NCI-H82 (cell line): ENCODE measurements around the gene HES1.
A peak's percentile ranks its signal among the peaks of the same experiment; 100 is the strongest.

Experiments used
- DNase-seq: peaks from one replicate; lab custom pipeline; 2025; lab: John Stamatoyannopoulos, UW

HES1 gene

DNA sequence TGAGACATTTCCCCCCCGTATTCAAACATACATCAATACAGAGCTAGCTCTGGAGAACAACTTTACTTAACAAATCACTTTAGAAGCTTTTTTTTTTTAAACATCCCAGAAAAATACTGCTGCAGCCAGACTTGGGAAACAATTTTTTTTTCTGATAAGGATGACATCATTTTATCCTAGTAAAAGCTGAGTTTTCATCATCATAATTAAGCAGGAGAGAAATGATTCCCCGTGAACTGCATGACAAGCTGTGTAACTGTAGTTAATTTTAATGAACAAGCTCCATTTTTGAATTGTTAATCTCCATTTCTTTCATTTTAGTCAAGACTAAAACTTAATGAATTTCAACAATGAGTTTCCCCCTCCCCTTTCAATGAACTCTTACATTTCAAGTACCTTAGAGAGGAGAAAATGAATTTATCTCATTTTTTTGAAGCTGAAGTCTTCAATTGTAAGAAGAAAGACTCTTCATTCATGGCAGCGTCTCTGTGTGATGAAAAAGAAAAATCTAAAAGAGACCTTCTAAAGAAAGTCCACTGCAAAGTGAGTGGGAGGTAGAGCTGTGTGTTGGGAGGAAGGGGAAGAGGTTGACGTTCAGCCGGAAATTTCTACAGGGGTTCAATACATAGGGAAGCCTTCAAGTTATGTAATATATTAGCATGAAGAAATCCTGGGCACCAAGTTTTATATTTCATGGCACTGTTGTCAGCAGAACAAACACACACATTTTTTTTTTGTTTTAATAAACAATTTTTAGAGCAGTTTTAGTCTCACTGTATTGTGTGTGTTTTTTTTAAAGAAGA is 31.7 kb downstream of the HES1 start:
- DNase-seq, result peak; percentile 29

GRCh38 chr3:194168994-194169393 is 33.0 kb downstream of the HES1 start:
- DNase-seq, result no peak

GRCh38 chr3:194169595-194169994 is 33.6 kb downstream of the HES1 start:
- no peak for DNase-seq

- DNase-seq, result no peak
Observed at GRCh38 chr3:194170793-194171192, 34.8 kb downstream of the HES1 start.

GRCh38 chr3:194174406-194174805 is 38.5 kb downstream of the HES1 start:
- DNase-seq, result no peak

GRCh38 chr3:194174980-194175379 is 39.0 kb downstream of the HES1 start:
- no peak for DNase-seq

DNA sequence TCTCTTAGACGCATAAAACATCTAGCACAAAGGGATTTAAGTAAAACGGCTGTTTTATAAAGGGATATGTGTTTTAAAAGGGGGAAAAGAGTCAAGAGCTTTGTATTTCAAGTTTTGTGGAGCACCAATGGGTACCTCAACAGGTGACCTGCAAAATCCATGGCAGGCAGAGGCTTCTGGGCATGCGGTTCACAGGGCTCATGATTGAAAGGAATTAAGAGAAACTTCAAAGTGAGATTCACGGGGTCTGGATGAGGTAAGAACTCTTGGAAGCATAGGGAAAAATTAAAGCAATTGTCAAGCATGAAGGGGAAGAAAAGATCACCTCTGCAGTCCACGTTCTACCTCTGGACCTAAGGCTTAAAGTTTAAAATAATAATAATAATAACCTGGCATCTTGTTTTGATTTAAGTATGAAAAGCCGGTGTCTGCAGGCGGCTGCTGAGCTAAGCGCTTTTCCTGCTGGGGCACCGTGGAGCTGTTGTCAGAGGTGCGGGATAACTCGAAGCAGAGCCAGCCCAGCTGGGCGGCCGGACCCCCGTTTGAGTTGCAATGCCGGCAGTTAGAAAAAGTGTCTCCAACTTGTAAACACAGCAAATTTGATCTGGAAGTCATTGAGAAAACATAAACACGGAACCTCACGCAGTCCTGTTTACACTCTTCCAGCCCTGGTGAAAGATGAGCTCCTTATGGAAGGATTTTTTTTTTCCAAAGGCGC is 40.5 kb downstream of the HES1 start:
- DNase-seq, result no peak

GRCh38 chr3:194177141-194177540 is 41.2 kb downstream of the HES1 start:
- DNase-seq, result no peak

DNA sequence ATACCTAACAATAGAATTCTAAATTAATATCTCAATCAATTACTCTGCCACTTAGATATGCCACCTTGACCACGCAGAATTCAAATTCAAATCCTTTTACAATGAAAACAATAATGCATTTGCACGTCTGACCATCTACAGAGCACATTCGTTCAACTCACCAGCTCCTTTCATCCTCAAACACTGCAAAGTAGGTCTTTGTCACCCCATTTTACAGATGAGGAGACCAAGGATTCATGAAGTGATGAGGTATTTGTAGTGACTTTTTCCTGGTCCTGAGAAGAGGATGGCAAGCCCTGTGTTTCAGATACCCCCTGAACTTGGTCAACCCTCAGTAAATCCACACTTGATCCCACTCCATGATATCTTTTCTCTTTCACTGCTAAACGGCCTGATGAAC is 42.2 kb downstream of the HES1 start:
- DNase-seq, result no peak

DNA sequence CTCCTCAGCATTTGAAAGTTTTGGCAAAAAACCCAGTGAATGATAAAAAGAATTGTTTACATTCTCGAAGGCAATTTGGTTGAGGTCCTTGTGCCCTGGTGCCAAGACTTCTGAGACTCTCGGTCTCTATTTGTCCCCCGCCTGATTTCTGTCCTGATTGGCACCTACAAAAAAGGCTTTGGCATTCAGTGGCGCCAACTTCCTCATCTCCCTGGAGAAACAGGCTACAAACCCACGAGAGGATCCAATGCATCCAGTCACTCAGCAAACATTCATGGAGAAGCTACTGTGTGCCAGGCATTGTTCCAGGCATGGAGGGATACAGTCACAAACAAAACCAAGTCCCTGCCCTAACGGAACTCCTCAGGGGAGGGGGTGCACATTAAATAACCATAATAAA is 42.7 kb downstream of the HES1 start:
- DNase-seq, result no peak

- no peak for DNase-seq
Observed at GRCh38 chr3:194180570-194180969, 44.6 kb downstream of the HES1 start.

DNA sequence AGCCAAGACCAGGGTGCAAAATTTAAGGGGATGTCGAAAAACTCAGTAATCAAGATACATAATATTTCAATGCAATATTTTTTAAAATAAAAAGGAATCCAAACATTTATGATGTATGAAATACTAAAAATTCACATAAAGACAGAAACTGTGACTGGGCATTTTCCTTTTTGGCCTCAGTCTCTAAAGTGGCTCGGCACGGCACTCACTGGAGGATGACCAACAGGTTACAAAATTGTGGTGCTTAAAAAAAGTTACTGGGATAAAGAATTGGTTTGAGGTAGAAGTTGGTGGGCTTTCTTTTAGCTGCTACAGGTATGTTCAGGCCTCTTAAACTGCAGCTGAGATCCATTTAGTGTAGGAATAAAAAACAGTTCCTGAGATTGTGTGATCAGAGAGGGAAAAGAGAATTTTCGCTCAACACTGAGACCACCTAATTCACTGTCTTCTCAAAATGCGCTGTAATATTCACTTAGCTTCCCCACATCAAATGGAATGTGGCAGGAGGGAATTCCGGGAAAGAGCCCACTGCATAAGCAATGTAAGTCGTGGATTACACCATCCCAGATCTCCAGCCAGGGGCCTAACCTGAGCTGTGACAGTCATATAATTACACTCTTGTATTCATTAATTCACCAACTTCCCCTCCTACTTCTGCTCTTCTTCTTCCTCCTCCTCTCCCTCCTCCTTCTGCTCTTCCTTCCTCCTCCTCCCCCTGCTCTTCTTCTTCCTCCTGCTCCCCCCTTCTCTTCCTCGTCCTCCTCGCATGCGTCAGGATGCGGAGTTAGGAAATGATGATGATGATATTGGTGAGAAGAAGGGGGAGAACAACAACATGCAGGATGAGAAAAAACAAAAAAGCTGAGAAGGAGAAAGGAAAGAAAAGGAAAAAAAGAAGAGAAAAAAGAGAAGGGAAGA is 45.9 kb downstream of the HES1 start:
- DNase-seq, result no peak

GRCh38 chr3:194183271-194183670 is 47.3 kb downstream of the HES1 start:
- no peak for DNase-seq

- DNase-seq, result peak; percentile 77
Observed at GRCh38 chr3:194184265-194184751, 48.4 kb downstream of the HES1 start.

GRCh38 chr3:194184801-194185200 is 48.9 kb downstream of the HES1 start:
- DNase-seq, result no peak

DNA sequence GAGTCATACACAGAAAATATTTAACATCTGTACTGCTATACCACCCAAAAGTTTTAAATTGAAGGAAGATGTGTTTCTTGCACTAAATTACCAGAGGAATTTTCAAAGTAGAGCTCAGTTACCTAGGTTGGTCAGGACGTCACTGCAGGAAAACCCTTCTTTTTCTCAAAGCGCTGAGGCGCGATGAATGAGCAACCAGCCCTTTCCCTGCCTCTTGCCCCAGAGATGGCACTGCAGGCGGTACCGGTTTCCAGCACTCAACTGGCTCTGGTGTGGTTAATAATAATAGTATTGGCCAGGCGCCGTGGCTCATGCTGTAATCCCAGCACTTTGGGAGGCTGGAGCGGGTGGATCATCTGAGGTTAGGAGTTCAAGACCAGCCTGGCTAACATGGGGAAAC is 49.3 kb downstream of the HES1 start:
- no peak for DNase-seq

GRCh38 chr3:194187233-194187944 is 51.4 kb downstream of the HES1 start:
- no peak for DNase-seq
